GM23248 (cell line): ENCODE data around the gene ADIRF.
"Not testable (repeated sequence)": the region's sequence is repeated elsewhere in the genome, so short reads cannot be mapped to it uniquely, and the experiment has no call there.

Experiments
- EZH2 ChIP-seq: fragments of 200-600 bp; sonication (generic); IDR thresholded peaks from 2 replicates; pipeline ENCODE4 v1.6.1; 2018; ENCODE audit warnings: antibody characterized with exemption, mild to moderate bottlenecking; ENCODE audit not compliant: insufficient read depth, poor library complexity, severe bottlenecking
- EZH2phosphoT487 ChIP-seq: fragments of 200-600 bp; sonication (generic); IDR thresholded peaks from 2 replicates; pipeline ENCODE4 v1.6.1; 2018; ENCODE audit warnings: antibody characterized with exemption, moderate library complexity, mild to moderate bottlenecking, low read depth; ENCODE audit not compliant: insufficient read depth

DNA sequence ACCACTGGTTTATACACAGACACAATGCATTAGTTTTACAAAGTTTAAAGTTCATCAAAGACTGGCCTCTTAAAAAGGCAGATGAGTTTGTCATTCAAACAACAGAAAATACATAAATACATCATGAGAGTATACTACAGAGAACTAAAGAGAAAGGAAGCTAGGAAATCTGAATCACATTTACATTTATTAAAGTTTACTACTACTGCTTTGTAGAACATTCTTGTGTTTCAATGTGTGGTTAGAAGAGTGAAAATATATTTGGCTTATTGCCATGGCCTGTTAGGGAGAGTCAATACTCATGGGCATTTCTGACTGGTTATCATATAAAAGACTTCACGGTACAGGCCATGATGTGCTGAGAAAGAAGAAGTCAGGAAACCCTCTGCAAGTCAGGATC, 38.8 kb downstream of the ADIRF start:
- TF ChIP-seq EZH2phosphoT487, EZH2: not testable (repeated sequence)
